ENCODE measurements around the gene RAB3D.

DNA sequence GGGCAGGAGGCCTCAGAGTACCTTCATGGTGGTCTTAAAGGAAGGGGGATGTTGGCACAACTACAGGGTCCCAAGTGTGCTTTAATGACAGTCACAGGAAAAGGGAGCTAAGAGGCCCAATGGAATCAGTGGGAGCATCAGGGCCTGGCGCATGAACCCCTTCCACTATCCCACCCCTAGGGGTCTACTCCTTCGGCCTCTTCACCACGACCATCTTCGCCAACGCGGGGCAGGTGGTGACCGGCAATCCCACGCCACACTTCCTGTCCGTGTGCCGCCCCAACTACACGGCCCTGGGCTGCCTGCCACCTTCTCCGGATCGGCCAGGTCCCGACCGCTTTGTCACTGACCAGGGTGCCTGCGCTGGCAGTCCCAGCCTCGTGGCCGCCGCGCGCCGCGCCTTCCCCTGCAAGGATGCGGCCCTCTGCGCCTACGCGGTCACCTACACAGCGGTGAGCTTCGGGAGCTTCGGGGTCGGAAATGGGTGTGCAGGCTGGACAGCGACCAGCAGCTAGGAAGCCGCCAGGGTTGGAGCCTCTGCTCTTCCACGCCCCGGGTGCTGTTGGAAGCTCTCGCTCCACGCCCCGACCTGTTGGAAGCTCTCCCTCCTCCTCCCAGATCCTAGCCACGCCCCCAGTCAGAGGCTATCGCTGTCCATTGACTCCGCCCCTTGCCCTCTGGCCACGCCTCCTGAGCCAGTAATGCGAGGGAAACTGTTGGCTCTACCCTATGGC is 21.7 kb upstream of the RAB3D start:
- TF ChIP-seq ZNF398 (tag by site-specific recombination; IDR thresholded peaks at IDR 0.05), result no peak
- peak; percentile 90 for TF ChIP-seq REST (tag by site-specific recombination; IDR thresholded peaks at IDR 0.05)
- no peak for TF ChIP-seq ZNF37A (tag by site-specific recombination; IDR thresholded peaks at IDR 0.05)
